Nephron (organoid): ENCODE data around the gene PLPPR3.
A peak's percentile ranks its signal among the peaks of the same experiment; 100 is the strongest.
"Not testable (repeated sequence)": the region's sequence is repeated elsewhere in the genome, so short reads cannot be mapped to it uniquely, and the experiment has no call there.

Experiments used
- H3K27ac Mint-ChIP-seq, 3 experiments: 2 replicates each; pipeline ENCODE4 v1.8.0; 2020; ENCODE audit warnings: mixed read lengths in 3 of 3, mild to moderate bottlenecking in 2 of 3, moderate library complexity in 1 of 3
- H3K27me3 Mint-ChIP-seq: 2 replicates; pipeline ENCODE4 v1.8.0; 2021; ENCODE audit warnings: low read depth, mild to moderate bottlenecking, moderate library complexity, mixed read lengths
- H3K36me3 Mint-ChIP-seq: 2 replicates; pipeline ENCODE4 v1.8.0; 2020; ENCODE audit warnings: low read depth, mixed read lengths
- H3K4me1 Mint-ChIP-seq: 2 replicates; pipeline ENCODE4 v1.8.0; 2020; ENCODE audit warnings: mixed read lengths
- H3K4me3 Mint-ChIP-seq, 3 experiments: 2 replicates each; pipeline ENCODE4 v1.8.0; 2020; ENCODE audit warnings: mild to moderate bottlenecking in 3 of 3, mixed read lengths in 3 of 3, moderate library complexity in 2 of 3
- H3K9me3 Mint-ChIP-seq: 2 replicates; pipeline ENCODE4 v1.8.0; 2020; ENCODE audit warnings: mixed read lengths
- CTCF ChIP-seq, 3 experiments: fragments of 200-600 bp; sonication (generic); IDR thresholded peaks; one replicate each; pipeline ENCODE4 v1.5.0; 2021; ENCODE audit warnings: antibody characterized with exemption in 3 of 3; ENCODE audit not compliant: unreplicated experiment in 3 of 3

The PLPPR3 gene

GRCh38 chr19:824885-825284 is 3.1 kb upstream of the PLPPR3 start:
- no peaks in the 10 kb centered on the region for H3K9me3 Mint-ChIP-seq
- TF ChIP-seq CTCF (IDR thresholded peaks at IDR 0.05; ENCODE audit: unreplicated experiment in 3 of 3), result no peak
- H3K4me1 Mint-ChIP-seq, result no peaks in the 10 kb centered on the region

GRCh38 chr19:823565-824121 is 1.9 kb upstream of the PLPPR3 start:
- TF ChIP-seq CTCF (IDR thresholded peaks at IDR 0.05; ENCODE audit: unreplicated experiment in 3 of 3), result no peak
- Mint-ChIP-seq H3K9me3 (no peaks in the 10 kb centered on the region), H3K27me3 (peaks cover 7% of the 10 kb centered on the region), H3K36me3 (no peaks in the 10 kb centered on the region), H3K4me1 (no peaks in the 10 kb centered on the region), H3K27ac (no peak overlapping the region), H3K4me3 (peak overlapping the region; percentile 55 to 63 (median 56))

More at GRCh38 chr19:824885-825284, 3.1 kb upstream of the PLPPR3 start:
- no peak overlapping the region for H3K27ac Mint-ChIP-seq
- peak overlapping the region in 1 of 3 experiments; percentile 33 for H3K4me3 Mint-ChIP-seq
- peaks cover 8% of the 10 kb centered on the region for H3K27me3 Mint-ChIP-seq
- H3K36me3 Mint-ChIP-seq, result no peaks in the 10 kb centered on the region

- H3K4me3 Mint-ChIP-seq, result peak overlapping the region; percentile 82 to 84 (median 82)
- H3K4me1 Mint-ChIP-seq, result no peaks in the 10 kb centered on the region
- H3K36me3 Mint-ChIP-seq, result peaks cover 8% of the 10 kb centered on the region
- peaks cover 7% of the 10 kb centered on the region for H3K27me3 Mint-ChIP-seq
- TF ChIP-seq CTCF (IDR thresholded peaks at IDR 0.05; ENCODE audit: unreplicated experiment in 3 of 3), result no peak
- no peak overlapping the region for H3K27ac Mint-ChIP-seq
- H3K9me3 Mint-ChIP-seq, result no peaks in the 10 kb centered on the region
These were observed 427 bp downstream of the PLPPR3 start for GRCh38 chr19:821231-821824.

- H3K9me3 Mint-ChIP-seq, H3K27ac Mint-ChIP-seq, H3K27me3 Mint-ChIP-seq, H3K4me1 Mint-ChIP-seq: not testable (repeated sequence)
- H3K36me3 Mint-ChIP-seq, result peaks cover 15% of the 10 kb centered on the region
- peak overlapping the region; percentile 62 to 82 (median 82) for H3K4me3 Mint-ChIP-seq
These were observed 1.5 kb downstream of the PLPPR3 start for GRCh38 chr19:820212-820611.

- Mint-ChIP-seq H3K27ac (no peak overlapping the region), H3K4me3 (peak overlapping the region in 1 of 3 experiments; percentile 17), H3K27me3 (peaks cover 4% of the 10 kb centered on the region), H3K4me1 (no peaks in the 10 kb centered on the region), H3K36me3 (peaks cover 33% of the 10 kb centered on the region), H3K9me3 (no peaks in the 10 kb centered on the region)
- no peak for TF ChIP-seq CTCF (IDR thresholded peaks at IDR 0.05; ENCODE audit: unreplicated experiment in 3 of 3)
These were observed 5.3 kb downstream of the PLPPR3 start for GRCh38 chr19:816500-816857.

- no peak for TF ChIP-seq CTCF (IDR thresholded peaks at IDR 0.05; ENCODE audit: unreplicated experiment in 3 of 3)
- Mint-ChIP-seq H3K27ac (no peak overlapping the region), H3K4me3 (peak overlapping the region in 1 of 3 experiments; percentile 17), H3K4me1 (no peaks in the 10 kb centered on the region), H3K36me3 (peaks cover 37% of the 10 kb centered on the region), H3K27me3 (peaks cover 4% of the 10 kb centered on the region), H3K9me3 (no peaks in the 10 kb centered on the region)
These were observed 5.8 kb downstream of the PLPPR3 start for GRCh38 chr19:815775-816499.
